Measurements from ENCODE around the gene PCF11.
"Not testable (repeated sequence)": the region's sequence is repeated elsewhere in the genome, so short reads cannot be mapped to it uniquely, and the experiment has no call there.

PCF11 gene

GRCh38 chr11:83193315-83194280 lies 36.7 kb downstream of the PCF11 start, which contains the start of gene ANKRD42:
ANKRD42 (plus strand) TSS chr11:83193712; CDS start chr11:83194671, 959 bp downstream.
- DNase-seq = peak; percentile 95

- no peak for DNase-seq
These were observed 37.6 kb downstream of the PCF11 start for GRCh38 chr11:83194281-83195142.

GRCh38 chr11:83195143-83195466 lies 38.2 kb downstream of the PCF11 start:
- no peak for DNase-seq

GRCh38 chr11:83195649-83196048 lies 38.7 kb downstream of the PCF11 start:
- DNase-seq = no peak

GRCh38 chr11:83200035-83200434 lies 43.1 kb downstream of the PCF11 start:
- no peak for DNase-seq

- no peak for DNase-seq
These were observed 48.8 kb downstream of the PCF11 start for GRCh38 chr11:83205608-83206185.

- DNase-seq = no peak
These were observed 49.3 kb downstream of the PCF11 start for GRCh38 chr11:83206221-83206620.

GRCh38 chr11:83206771-83207382 lies 49.9 kb downstream of the PCF11 start:
- not testable (repeated sequence) for DNase-seq

- no peak for DNase-seq
These were observed 62.2 kb downstream of the PCF11 start for GRCh38 chr11:83219095-83219494.

GRCh38 chr11:83220260-83220659 lies 63.3 kb downstream of the PCF11 start:
- DNase-seq = no peak

- no peak for DNase-seq
These were observed 64.8 kb downstream of the PCF11 start for GRCh38 chr11:83221694-83222093.

GRCh38 chr11:83222499-83222898 lies 65.6 kb downstream of the PCF11 start:
- no peak for DNase-seq

GRCh38 chr11:83223457-83223856 lies 66.5 kb downstream of the PCF11 start:
- no peak for DNase-seq

- DNase-seq = no peak
These were observed 78.9 kb downstream of the PCF11 start for GRCh38 chr11:83235825-83236224.
